Tibial nerve (tissue), 4 donors: ENCODE measurements around the gene QSER1.

Experiments used
- EP300 ChIP-seq, 2 donors: sonication (generic); formaldehyde crosslinking; IDR thresholded peaks; one replicate each; pipeline ENCODE4 v1.6.1; 2017; ENCODE audit warnings: antibody characterized with exemption in 2 of 2, mild to moderate bottlenecking in 1 of 2
- POLR2A ChIP-seq, 2 donors: fragments of 450-650 bp; IDR thresholded peaks; one replicate each; pipeline ENCODE4 v1.6.1; 2017; ENCODE audit warnings: antibody characterized with exemption in 2 of 2, mild to moderate bottlenecking in 2 of 2, moderate library complexity in 2 of 2
- TF ChIP-seq, protein P1 (sequence below), 5 experiments: fragments of 200-600 bp in 3 of 5; fragments of 450-650 bp in 2 of 5; sonication (generic) in 3 of 5; IDR thresholded peaks; one replicate each; pipeline ENCODE4 v1.5.1; 2016 to 2019; ENCODE audit warnings: antibody characterized with exemption in 5 of 5, mild to moderate bottlenecking in 3 of 5, moderate library complexity in 2 of 5

DNA sequence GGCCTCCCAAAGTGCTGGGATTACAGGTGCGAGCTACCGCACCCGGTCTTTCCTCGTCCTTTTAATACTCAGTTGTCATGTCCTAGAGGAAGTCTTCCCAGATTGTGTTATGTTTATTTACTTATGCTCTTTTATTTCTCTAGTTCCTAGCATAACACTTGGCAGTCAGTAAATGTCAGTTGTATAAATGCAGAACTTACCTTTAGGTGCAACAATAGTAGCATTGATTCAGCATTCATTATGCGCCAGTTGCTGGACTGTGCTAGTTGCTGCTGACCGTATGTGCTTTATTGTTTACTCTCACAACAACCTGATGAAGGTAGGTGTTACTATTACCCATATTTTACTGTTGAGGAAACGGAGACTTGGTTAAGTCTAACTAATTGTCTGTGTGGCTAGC lies 20.8 kb downstream of the QSER1 start:
- TF ChIP-seq, protein P1, sequence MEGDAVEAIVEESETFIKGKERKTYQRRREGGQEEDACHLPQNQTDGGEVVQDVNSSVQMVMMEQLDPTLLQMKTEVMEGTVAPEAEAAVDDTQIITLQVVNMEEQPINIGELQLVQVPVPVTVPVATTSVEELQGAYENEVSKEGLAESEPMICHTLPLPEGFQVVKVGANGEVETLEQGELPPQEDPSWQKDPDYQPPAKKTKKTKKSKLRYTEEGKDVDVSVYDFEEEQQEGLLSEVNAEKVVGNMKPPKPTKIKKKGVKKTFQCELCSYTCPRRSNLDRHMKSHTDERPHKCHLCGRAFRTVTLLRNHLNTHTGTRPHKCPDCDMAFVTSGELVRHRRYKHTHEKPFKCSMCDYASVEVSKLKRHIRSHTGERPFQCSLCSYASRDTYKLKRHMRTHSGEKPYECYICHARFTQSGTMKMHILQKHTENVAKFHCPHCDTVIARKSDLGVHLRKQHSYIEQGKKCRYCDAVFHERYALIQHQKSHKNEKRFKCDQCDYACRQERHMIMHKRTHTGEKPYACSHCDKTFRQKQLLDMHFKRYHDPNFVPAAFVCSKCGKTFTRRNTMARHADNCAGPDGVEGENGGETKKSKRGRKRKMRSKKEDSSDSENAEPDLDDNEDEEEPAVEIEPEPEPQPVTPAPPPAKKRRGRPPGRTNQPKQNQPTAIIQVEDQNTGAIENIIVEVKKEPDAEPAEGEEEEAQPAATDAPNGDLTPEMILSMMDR (IDR thresholded peaks at IDR 0.05): no peak
- TF ChIP-seq POLR2A (IDR thresholded peaks at IDR 0.05) (no peak), EP300 (IDR thresholded peaks at IDR 0.05) (no peak)
